SW480 (cell line): ENCODE data around the gene CCNY.

Source experiments
- DNase-seq: peaks from one replicate; pipeline ENCODE4 v3.0.0-alpha.2; 2016; ENCODE audit warnings: low spot score

CCNY gene

DNA sequence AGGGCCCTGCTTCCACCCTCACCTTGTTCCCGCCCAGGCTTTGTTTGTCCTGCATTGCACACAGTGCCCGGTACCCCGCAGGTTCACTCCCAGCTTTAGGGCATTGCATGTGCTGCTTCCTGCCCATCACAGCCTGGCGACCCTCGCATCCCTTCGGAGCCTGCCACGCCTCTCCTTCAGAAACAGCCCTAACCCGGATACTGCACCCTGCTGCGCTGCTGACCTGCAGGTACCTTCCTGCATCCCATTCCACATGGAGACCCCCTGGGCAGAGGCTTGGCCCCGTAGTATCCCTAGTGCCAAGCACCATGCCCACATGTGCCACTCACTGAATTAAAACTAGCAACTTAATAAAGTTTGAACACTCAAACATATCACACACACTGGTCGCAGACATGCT lies 249.0 kb downstream of the CCNY start:
- no peak for DNase-seq

DNA sequence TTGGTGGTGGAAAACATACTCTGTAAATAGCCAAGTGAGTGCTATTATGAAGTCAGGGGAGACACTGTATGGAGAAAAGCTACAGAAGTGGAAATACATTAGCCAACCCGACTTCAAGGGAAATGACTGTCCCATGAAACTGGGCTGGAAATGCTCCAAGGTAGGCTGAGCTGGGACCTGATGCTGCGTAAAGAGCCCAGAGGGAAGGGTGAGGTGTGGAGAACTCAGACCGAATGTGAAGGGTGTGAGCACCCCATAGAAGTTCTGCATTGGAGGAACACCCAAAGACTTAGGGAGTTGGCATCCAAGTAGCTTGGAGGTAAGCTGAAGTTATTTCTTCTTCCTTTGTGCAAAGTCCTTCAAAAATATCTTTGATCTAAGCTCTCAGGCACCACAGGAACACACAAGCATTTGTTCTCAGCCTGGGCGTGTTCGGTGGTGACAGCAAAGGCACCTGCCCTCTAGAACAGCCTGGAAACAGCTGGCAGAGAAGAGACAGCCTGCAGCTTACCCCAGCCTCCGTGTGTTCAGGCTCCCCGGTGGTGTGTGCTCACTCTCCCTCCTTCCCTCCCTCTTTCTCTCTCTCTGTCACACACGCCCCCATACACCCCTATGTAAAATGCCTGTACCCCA lies 249.7 kb downstream of the CCNY start:
- DNase-seq = peak; percentile 67

DNA sequence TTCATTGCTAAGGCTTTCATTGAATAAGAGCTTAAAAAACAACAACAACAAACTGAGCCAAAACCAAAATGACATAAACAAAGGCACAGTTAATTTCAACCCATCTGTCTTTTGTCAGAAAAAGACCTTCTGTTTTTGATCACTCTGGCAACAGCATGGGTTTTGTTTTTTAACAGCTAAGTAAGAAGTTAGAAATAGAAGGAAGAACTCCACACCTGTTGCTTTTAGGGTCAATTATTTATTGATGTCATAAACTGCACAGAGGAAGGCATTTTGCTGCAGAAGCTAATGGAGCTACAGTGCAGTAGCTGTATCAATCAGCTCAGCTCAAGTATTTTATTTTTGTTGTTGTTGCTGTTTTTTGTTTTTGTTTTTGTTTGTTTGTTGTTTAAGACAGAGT lies 252.5 kb downstream of the CCNY start:
- DNase-seq = no peak

DNA sequence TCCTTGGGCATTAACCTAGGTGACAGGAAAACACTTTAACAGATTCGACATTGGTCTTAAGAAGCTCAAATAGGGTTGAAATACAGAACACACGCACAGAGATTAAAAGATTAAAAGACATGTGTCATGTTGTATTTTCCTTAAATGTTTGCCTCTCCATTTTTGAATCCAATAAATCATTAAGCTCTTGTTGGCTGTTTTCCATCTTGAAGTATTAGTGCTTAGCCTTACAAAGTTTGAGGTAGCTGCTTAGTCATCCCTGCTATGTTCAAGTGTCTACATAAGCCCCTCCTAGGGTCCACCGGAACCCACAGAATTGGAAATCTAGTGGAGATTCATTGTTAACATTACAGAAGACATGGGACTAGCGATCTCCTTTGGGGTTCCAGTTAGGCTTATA lies 256.1 kb downstream of the CCNY start:
- no peak for DNase-seq

DNA sequence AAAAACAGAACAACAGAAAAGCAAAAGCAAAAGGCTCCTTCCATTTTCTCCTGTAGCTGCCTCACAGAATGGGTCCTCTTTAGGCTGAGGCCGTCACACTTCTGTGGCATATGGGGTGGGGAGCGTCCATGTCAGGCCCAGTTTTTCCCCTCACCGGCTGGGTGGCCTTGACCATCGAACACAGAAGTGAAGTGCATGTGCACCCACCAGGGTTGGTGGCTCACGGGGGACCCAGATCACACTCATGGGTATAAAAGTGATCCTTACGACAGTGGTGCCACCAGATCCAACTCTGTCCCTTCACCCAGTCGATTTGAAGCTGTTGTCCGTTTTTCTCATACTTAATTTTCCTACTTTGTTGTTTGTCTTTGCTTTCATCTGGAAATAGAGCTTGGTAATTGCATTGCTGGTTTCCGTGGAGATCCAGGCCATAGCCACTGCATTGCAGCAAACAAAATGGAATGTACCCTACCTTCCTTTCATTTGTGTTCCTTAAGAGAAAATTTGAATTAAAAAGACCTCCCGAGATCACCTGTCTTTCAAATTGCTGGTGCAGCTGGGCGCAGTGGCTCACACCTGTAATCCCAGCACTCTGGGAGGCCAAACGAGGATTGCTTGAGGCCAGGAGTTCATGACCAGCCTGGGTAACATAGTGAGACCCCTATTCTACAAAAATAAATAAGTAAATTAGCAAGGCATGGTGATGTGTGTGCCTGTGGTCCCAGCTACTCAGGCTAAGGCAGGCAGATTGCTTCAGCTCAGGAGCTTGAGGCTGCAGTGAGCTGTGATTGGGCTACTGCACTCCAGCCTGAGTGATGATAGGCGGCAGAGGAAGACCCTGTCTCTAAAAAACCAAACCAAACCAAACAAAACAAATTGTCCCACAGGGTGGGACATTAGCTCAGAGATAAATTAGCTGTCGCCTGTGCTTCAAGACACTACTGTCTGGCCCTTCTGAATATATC lies 258.1 kb downstream of the CCNY start:
- DNase-seq = no peak

DNA sequence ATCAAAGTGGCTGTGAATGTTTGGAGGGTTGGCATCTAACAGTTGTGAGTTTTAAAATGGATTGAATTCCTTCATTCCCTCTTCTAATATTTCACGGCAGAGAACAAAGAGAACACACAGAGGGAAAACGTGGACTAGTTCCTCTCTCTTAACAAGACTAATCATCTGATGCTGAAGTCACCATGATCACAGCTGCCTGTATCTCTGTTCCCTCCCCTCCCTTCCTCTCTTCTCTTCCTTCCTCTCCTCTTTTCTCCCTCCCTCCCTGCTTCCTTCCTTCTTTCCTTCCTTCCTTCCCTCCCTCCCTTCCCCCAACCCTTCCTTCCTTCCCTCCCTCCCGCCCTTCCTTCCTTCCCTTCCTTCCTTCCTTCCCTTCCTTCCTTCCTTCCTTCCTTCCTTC lies 258.8 kb downstream of the CCNY start:
- no peak for DNase-seq

DNA sequence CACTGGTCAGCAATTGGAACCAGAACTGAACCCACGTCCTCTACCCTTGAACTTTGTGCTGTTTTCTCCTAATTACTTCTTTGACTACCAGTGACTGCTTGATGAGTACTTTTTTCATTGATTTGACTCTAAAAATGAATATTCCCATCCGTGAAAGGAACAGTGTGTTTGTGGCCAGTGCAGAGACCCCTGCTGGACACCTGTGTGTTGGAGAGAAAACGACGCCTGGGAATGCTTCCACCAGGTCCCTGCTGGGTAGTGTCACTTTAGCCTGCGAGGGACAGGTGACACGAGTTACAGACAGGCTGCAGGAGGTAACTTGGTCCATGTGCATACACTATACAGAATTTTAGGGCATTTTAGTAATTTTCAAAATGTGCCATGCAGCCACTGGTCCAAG lies 262.1 kb downstream of the CCNY start:
- peak; percentile 12 for DNase-seq

DNA sequence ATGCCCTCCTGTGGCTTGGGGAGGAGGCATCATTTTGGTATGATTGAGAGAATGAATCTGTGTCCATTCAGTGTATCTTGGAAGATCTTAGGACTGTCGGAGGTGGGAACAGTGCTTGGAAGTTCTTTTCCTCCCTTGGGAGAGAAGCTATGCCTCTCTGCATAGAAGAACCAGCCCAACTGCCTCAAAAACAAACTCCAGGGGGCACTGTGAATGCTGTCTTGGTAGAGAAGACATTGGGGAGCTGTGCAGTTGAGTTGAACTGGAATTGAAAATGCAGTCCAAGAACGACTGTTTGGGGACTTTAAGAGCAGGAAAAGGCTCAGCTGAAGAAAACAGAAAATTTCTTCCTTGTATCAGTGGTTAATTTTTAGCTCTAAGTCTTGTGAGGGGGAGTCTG lies 263.9 kb downstream of the CCNY start:
- no peak for DNase-seq

DNA sequence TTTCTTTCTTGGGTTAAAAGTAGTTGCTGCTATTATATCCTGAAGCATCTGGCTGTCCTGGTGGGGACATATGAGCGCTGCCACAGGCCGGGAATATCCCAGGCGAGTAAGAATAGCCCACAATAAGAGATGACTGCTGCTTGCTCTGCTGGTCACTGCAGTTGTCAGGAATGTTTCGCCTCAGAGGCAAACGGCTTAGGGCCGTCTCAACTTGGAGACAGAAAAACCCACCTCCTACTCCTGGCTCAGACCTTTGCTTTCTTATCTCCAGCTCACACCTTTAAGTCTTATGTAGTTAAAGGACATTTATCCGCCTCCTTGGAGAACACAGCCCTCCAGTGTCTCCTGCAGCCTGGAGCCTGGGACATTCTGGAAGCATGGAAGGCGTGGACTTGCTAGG lies 268.9 kb downstream of the CCNY start, which contains the start of gene GJD4:
TSS of gene GJD4 (plus strand) at position 151 of the 400 bp plus-strand sequence. CDS start at position 378, 227 bp downstream.
- no peak for DNase-seq

DNA sequence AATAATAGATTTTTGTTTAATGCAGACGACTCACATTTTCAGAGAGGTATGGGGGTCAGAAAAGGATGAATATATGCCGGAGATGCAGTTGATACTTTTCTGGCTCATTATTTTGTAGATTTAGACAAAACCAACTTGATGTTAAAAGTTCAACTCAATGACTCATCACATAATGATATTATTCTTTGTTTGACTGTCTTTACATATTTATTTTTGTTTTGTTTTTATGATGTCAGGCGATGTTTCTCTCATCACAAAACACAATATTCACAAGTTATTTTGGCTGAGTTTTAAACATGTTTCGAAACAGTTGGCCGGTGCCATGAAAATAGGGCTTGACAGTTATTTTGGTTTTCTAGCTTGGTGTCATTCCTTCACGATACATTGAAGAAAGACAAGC lies 270.1 kb downstream of the CCNY start:
- no peak for DNase-seq

DNA sequence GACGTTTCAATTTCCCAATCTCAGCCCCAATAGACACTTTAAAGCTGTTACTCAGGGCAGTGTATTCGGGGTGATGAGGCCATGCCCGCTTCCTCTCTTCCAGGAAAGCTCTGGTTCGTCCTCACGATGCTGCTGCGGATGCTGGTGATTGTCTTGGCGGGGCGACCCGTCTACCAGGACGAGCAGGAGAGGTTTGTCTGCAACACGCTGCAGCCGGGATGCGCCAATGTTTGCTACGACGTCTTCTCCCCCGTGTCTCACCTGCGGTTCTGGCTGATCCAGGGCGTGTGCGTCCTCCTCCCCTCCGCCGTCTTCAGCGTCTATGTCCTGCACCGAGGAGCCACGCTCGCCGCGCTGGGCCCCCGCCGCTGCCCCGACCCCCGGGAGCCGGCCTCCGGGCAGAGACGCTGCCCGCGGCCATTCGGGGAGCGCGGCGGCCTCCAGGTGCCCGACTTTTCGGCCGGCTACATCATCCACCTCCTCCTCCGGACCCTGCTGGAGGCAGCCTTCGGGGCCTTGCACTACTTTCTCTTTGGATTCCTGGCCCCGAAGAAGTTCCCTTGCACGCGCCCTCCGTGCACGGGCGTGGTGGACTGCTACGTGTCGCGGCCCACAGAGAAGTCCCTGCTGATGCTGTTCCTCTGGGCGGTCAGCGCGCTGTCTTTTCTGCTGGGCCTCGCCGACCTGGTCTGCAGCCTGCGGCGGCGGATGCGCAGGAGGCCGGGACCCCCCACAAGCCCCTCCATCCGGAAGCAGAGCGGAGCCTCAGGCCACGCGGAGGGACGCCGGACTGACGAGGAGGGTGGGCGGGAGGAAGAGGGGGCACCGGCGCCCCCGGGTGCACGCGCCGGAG lies 271.4 kb downstream of the CCNY start:
- DNase-seq = no peak

DNA sequence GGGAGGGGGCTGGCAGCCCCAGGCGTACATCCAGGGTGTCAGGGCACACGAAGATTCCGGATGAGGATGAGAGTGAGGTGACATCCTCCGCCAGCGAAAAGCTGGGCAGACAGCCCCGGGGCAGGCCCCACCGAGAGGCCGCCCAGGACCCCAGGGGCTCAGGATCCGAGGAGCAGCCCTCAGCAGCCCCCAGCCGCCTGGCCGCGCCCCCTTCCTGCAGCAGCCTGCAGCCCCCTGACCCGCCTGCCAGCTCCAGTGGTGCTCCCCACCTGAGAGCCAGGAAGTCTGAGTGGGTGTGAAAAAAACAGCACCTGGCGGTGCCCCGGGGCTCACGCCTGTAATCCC lies 272.0 kb downstream of the CCNY start:
- no peak for DNase-seq

DNA sequence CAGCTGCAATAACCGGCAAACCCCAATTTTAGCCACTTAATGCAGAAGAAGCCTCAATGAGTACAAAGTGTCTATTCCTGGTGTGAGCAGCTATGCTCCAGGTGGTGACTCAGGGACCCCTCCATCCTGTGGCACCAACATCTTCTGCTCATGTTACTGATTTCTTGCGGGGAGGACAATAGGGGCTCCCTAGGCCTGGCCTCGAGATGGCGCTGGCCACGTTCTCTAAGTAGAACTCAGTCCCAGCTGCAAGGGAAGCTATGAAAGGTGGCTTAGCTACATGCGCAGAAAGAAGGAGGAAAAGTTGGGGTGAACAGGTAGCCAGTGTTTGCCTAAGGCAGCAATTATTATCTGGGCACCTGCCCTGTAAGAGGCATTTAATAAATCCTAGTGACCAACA lies 275.4 kb downstream of the CCNY start:
- no peak for DNase-seq

DNA sequence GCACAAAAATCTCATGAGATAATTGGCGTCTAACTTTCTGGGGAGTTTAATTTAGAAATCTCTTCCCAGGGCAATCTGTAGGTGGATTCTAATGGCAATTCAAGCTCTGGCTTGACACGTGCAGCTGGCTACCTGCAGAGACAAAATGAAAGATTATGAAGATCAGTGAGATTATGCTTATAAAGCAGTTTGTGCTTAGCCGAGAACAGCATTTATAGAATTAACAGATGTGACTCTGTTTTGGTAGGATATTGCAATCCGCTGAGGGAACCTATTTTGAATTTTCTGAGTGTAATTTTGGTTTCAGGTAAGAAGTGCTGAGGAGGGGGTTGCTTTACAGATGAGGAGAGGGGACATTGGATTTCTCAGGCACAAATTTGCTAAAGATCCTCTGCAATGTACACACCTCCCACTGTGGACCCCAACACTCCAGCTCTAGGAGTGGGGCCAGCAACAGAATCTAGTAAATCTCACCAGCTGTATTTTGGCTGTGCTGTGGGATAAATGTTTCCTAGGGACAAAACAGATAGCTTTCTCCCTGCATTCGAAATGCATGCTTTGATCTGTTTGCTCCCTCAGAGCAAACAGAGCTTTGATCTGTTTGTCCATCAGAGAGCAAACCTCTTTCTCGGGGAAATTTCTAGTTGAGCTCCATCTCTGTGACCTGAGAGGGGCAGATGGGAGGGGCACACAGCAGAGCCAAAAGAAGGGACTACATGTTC lies 276.2 kb downstream of the CCNY start:
- peak; percentile 18 for DNase-seq

DNA sequence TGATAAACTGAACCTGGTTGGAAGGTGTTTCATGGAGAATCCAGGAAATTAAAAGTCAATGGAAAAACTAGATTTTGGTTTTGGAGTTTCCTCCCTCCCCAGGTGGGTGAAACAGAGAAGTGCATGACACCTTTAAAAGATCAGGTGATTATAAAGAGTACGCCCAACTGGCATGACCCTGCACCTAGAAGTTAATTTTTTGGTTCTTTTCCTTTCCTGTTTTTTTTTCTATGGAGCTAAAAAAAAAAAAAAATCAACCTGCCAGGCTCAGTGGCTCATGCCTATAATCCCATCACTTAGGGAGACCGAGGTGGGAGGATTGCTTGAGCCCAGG lies 276.8 kb downstream of the CCNY start:
- DNase-seq = no peak

DNA sequence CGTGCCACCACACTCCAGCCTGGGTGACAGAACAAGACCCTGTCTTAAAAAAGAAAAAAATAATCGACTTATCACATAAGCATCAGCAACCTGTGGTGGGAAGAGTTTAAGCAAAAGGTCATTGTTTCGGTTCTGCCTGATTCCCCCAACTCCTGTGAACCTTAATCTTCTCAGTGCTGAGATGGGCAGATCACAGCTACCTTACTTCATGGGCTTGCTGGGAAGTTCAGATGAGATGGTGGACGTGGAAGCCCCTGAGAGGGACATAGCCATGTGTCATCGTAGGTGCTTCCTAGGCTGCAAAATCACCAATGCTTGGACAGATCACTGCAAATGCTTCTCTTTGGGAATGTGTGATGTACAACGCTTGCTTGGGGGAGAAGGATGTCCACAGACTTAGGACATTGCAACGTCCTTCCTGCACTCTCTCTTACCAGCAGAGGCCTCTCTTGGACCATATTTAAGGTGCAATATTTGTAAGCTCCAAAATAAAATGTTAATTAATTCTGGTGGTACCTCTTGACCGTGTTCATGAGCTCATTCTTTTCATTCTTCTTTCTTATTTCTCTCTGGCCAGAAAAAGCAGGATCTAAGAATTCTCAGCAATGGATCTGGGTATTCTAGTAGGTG lies 277.4 kb downstream of the CCNY start:
- DNase-seq = peak; percentile 42

DNA sequence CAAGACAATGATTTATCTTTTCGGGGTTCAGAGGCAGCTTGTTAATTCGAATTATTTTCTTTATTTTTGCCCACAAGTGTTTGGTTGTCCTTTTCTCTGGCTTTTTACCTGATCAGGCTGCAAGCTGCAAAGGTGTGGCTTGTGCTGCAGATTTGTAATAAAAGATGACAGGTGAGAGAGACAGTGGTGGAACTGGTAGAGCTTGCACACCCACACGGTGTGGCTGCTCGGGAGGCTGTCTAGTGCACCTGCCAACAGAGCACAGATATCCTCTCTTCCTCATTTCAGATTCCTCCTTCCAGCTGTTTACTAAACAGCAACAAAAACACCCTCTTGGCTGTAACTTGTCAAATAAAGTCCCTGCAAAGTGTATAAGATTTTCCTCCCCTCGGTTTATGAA lies 278.0 kb downstream of the CCNY start:
- no peak for DNase-seq
